NCI-H1436 (cell line): ENCODE results near the gene PRM3.

Experiments
- DNase-seq: peaks from one replicate; lab custom pipeline; 2025; lab: John Stamatoyannopoulos, UW

Gene PRM3

DNA sequence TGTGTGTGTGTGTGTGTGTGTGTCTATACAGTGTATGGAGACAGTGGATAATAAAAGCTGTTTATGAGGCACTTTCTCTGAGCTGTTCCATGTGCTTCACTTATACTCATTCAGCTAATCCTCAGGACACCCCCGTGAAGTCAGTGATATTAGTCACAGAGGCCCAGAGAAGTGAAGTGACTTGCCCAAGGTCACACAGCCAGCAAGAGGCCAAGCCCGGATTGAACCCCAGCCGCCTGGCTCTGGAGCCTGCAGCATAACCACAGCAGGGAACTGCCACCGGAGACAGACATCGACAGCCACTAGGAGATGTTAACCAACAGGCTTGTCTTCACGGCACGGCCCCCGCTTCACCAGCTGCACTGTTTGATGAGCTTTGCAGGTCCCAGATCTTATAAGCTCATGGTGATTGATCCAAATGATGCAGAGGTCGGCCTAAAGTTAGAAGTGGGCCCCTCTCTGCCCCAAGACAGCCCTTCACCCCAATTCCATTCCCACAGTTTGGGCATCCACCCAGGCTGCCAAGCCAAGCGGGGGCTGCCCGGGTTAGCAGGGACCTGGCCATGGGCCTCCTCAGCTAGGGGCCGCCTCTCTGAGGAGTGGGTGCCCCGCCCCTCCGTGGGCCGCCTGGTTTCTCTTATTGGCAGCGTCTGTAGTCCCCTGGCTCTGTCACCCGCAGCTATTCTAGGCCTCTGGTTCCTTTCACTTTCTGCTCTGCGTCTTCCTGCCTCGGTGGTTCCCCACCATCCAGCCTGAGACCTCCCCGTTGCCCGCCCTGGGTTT, 48.3 kb downstream of the PRM3 start:
- no peak for DNase-seq

DNA sequence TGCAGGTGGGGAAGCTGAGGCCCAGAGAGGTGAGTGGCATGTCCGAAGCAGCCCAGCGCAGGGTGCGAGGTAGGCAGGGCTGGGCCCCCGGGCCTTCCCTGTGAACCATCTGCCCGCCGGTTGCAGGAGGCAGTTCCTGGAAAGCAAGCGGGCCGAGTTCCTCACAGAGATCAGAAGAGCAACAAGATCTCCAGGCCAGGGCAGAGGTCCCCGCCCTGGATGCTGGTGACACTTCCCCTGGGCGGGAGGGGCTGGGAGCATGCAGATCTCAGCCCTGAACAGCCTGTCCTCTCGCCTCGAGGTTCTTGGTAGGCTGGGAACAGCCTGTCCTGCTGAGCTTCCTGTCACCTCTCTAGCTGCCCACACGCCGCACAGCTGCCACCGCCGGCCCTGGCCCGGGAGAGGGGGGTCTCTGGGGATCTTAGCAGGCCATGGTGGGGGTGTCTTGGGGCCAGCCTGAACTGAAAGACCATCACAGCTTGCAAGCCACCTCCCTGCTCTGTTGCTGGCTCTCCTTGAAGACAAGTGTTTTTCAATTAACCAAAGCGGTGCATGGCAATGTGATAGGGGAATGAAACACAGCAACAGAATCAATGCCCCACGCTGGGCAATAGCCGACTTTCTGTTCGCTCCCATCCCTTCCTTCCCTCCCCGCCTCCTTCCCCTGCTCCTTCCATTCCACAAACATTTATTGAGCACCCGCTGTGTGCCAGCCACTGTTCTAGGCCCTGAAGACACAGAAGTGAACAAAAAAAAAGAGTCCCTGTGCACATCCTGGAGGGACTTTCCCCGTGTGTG, 49.1 kb downstream of the PRM3 start:
- no peak for DNase-seq
